Measurements from ENCODE around the gene STK24.
"Not testable (repeated sequence)": the region's sequence is repeated elsewhere in the genome, so short reads cannot be mapped to it uniquely, and the experiment has no call there.

The STK24 gene

GRCh38 chr13:98576963-98577835 lies at the start of gene STK24:
TSS of gene STK24 (minus strand) at chr13:98577107. CDS start at chr13:98576786, 321 bp downstream.
- peak; percentile 42 to 69 for DNase-seq

GRCh38 chr13:98626298-98626935 lies 49.5 kb upstream of the STK24 start:
- no peak for DNase-seq

GRCh38 chr13:98624589-98624988 lies 47.7 kb upstream of the STK24 start:
- not testable (repeated sequence) for DNase-seq

GRCh38 chr13:98622931-98623331 lies 46.0 kb upstream of the STK24 start:
- DNase-seq: no peak

- DNase-seq: no peak
Observed at GRCh38 chr13:98619556-98619955, 42.6 kb upstream of the STK24 start.

- not testable (repeated sequence) for DNase-seq
Observed at GRCh38 chr13:98615595-98615994, 38.7 kb upstream of the STK24 start.

GRCh38 chr13:98613591-98613990 lies 36.7 kb upstream of the STK24 start:
- DNase-seq: no peak

- no peak for DNase-seq
Observed at GRCh38 chr13:98609756-98610155, 32.8 kb upstream of the STK24 start.

GRCh38 chr13:98606296-98606695 lies 29.4 kb upstream of the STK24 start:
- no peak for DNase-seq

- no peak for DNase-seq
Observed at GRCh38 chr13:98599502-98600328, 22.8 kb upstream of the STK24 start.

GRCh38 chr13:98598043-98598442 lies 21.1 kb upstream of the STK24 start:
- DNase-seq: no peak

GRCh38 chr13:98595134-98595533 lies 18.2 kb upstream of the STK24 start:
- DNase-seq: no peak

- DNase-seq: no peak
Observed at GRCh38 chr13:98592362-98592732, 15.4 kb upstream of the STK24 start.

- DNase-seq: no peak
Observed at GRCh38 chr13:98591721-98592361, 14.9 kb upstream of the STK24 start.

GRCh38 chr13:98590471-98590870 lies 13.6 kb upstream of the STK24 start:
- DNase-seq: not testable (repeated sequence)

GRCh38 chr13:98589516-98589915 lies 12.6 kb upstream of the STK24 start:
- DNase-seq: not testable (repeated sequence)

GRCh38 chr13:98586400-98587345 lies 9.8 kb upstream of the STK24 start:
- DNase-seq: no peak

- no peak for DNase-seq
Observed at GRCh38 chr13:98585946-98586345, 9.0 kb upstream of the STK24 start.

- DNase-seq: no peak
Observed at GRCh38 chr13:98585398-98585754, 8.5 kb upstream of the STK24 start.

- DNase-seq: no peak
Observed at GRCh38 chr13:98584668-98585397, 7.9 kb upstream of the STK24 start.

GRCh38 chr13:98582947-98583346 lies 6.0 kb upstream of the STK24 start:
- DNase-seq: no peak
